Ectodermal cell (in vitro differentiated cells): ENCODE measurements around the gene PDE8B.

ENCODE experiments used
- H3K27ac ChIP-seq: 2 replicates; pipeline ENCODE4 v1.7.0; 2013; ENCODE audit warnings: mild to moderate bottlenecking, low read depth, low read length; ENCODE audit not compliant: insufficient read depth, poor library complexity, severe bottlenecking
- H3K27me3 ChIP-seq: 2 replicates; pipeline ENCODE4 v1.7.0; 2013; ENCODE audit warnings: mild to moderate bottlenecking, low read length; ENCODE audit not compliant: insufficient read depth, control insufficient read depth, poor library complexity, severe bottlenecking
- H3K36me3 ChIP-seq: one replicate; pipeline ENCODE4 v1.7.0; 2013; ENCODE audit warnings: low read length; ENCODE audit not compliant: control insufficient read depth, insufficient read depth
- H3K4me1 ChIP-seq: one replicate; pipeline ENCODE4 v1.7.0; 2013; ENCODE audit warnings: low read length; ENCODE audit not compliant: control insufficient read depth, insufficient read depth
- H3K4me3 ChIP-seq: 2 replicates; pipeline ENCODE4 v1.7.0; 2013; ENCODE audit warnings: low read depth, low read length, control low read depth; ENCODE audit not compliant: insufficient read depth
- H3K9me3 ChIP-seq: 2 replicates; pipeline ENCODE4 v1.7.0; 2013; ENCODE audit warnings: mild to moderate bottlenecking, low read length, moderate library complexity; ENCODE audit not compliant: control insufficient read depth
- WGBS, 2 experiments: methylation state at CpG; one replicate each; pipeline ENCODE4 v1.1.7; 2013; ENCODE audit warnings: missing lambda C conversion rate in 2 of 2; 5-methylcytosine and 5-hydroxymethylcytosine counted together

Gene PDE8B

GRCh38 chr5:77186652-77187370, 23.7 kb upstream of the PDE8B start:
- no peaks in the 10 kb centered on the region for H3K4me1 ChIP-seq
- no peaks in the 10 kb centered on the region for H3K9me3 ChIP-seq
- H3K27me3 ChIP-seq: peaks cover 7% of the 10 kb centered on the region
- H3K36me3 ChIP-seq: no peaks in the 10 kb centered on the region
- WGBS, 2 experiments: 90 to 92% methylated on average over 2 of the region's 2 CpGs
- H3K4me3 ChIP-seq: no peak overlapping the region
- H3K27ac ChIP-seq: no peak overlapping the region

GRCh38 chr5:77189421-77189820, 21.1 kb upstream of the PDE8B start:
- Histone ChIP-seq H3K4me3 (no peak overlapping the region), H3K27ac (no peak overlapping the region), H3K4me1 (no peaks in the 10 kb centered on the region), H3K9me3 (no peaks in the 10 kb centered on the region), H3K27me3 (no peaks in the 10 kb centered on the region), H3K36me3 (no peaks in the 10 kb centered on the region)
- 86 to 89% methylated on average over 2 of the region's 2 CpGs for WGBS, 2 experiments

- Histone ChIP-seq H3K9me3 (no peaks in the 10 kb centered on the region), H3K27ac (no peak overlapping the region), H3K36me3 (no peaks in the 10 kb centered on the region), H3K4me1 (no peaks in the 10 kb centered on the region), H3K27me3 (no peaks in the 10 kb centered on the region), H3K4me3 (no peak overlapping the region)
- 94 to 100% methylated on average over 1 to 2 of the region's 2 CpGs for WGBS, 2 experiments
These were observed 17.9 kb upstream of the PDE8B start for GRCh38 chr5:77192441-77193050.

- no peaks in the 10 kb centered on the region for H3K27me3 ChIP-seq
- no peaks in the 10 kb centered on the region for H3K4me1 ChIP-seq
- H3K27ac ChIP-seq: no peak overlapping the region
- H3K36me3 ChIP-seq: no peaks in the 10 kb centered on the region
- no peaks in the 10 kb centered on the region for H3K9me3 ChIP-seq
- no peak overlapping the region for H3K4me3 ChIP-seq
These were observed 15.7 kb upstream of the PDE8B start for GRCh38 chr5:77194762-77195161.

- Histone ChIP-seq H3K27ac (no peak overlapping the region), H3K4me3 (no peak overlapping the region), H3K9me3 (no peaks in the 10 kb centered on the region), H3K36me3 (no peaks in the 10 kb centered on the region), H3K27me3 (no peaks in the 10 kb centered on the region), H3K4me1 (no peaks in the 10 kb centered on the region)
- 91 to 95% methylated on average over 1 to 2 of the region's 2 CpGs for WGBS, 2 experiments
These were observed 12.5 kb upstream of the PDE8B start for GRCh38 chr5:77197840-77198554.

- Histone ChIP-seq H3K4me1 (no peaks in the 10 kb centered on the region), H3K4me3 (no peak overlapping the region), H3K27ac (no peak overlapping the region), H3K36me3 (no peaks in the 10 kb centered on the region), H3K27me3 (no peaks in the 10 kb centered on the region), H3K9me3 (no peaks in the 10 kb centered on the region)
- 95 to 100% methylated on average over 1 of the region's 1 CpG for WGBS, 2 experiments
These were observed 9.8 kb upstream of the PDE8B start for GRCh38 chr5:77200663-77201062.

GRCh38 chr5:77202145-77202544, 8.3 kb upstream of the PDE8B start:
- no peak overlapping the region for H3K27ac ChIP-seq
- no peaks in the 10 kb centered on the region for H3K36me3 ChIP-seq
- no peaks in the 10 kb centered on the region for H3K4me1 ChIP-seq
- H3K27me3 ChIP-seq: peaks cover 2% of the 10 kb centered on the region
- H3K4me3 ChIP-seq: no peak overlapping the region
- H3K9me3 ChIP-seq: no peaks in the 10 kb centered on the region

GRCh38 chr5:77204967-77205366, 5.5 kb upstream of the PDE8B start:
- Histone ChIP-seq H3K27ac (no peak overlapping the region), H3K4me3 (no peak overlapping the region), H3K4me1 (no peaks in the 10 kb centered on the region), H3K27me3 (peaks cover 31% of the 10 kb centered on the region), H3K9me3 (no peaks in the 10 kb centered on the region), H3K36me3 (no peaks in the 10 kb centered on the region)
- WGBS, 2 experiments: 81 to 83% methylated on average over 2 of the region's 2 CpGs

- Histone ChIP-seq H3K9me3 (no peaks in the 10 kb centered on the region), H3K36me3 (no peaks in the 10 kb centered on the region), H3K4me3 (no peak overlapping the region), H3K27ac (no peak overlapping the region), H3K27me3 (peaks cover 67% of the 10 kb centered on the region), H3K4me1 (no peaks in the 10 kb centered on the region)
- WGBS, 2 experiments: 88 to 93% methylated on average over 1 of the region's 1 CpG
These were observed 1.8 kb upstream of the PDE8B start for GRCh38 chr5:77208507-77209163.

- peak overlapping the region; percentile 27 for H3K4me3 ChIP-seq
- WGBS, 2 experiments: 76 to 79% methylated on average over 14 of the region's 14 CpGs
These were observed 887 bp upstream of the PDE8B start for GRCh38 chr5:77209495-77210090.

More at GRCh38 chr5:77209495-77210090, 887 bp upstream of the PDE8B start:
- Histone ChIP-seq H3K27ac (no peak overlapping the region), H3K4me1 (no peaks in the 10 kb centered on the region), H3K36me3 (no peaks in the 10 kb centered on the region), H3K9me3 (no peaks in the 10 kb centered on the region), H3K27me3 (peaks cover 75% of the 10 kb centered on the region)
